Osteocyte (in vitro differentiated cells): ENCODE data around the gene CEP170B. TPM values are rescaled to one million over a fixed set of nuclear protein-coding genes. Genes with fewer than 3 reads are reported as not detected.
"Not testable (repeated sequence)": the region's sequence is repeated elsewhere in the genome, so short reads cannot be mapped to it uniquely, and the experiment has no call there.

Source experiments
- DNase-seq: peaks from one replicate; pipeline ENCODE4 v3.0.0; 2021; ENCODE audit warnings: mixed read lengths; ENCODE audit not compliant: unreplicated experiment; ENCODE audit errors: extremely low spot score
- H3K27ac Mint-ChIP-seq: one replicate; pipeline ENCODE4 v1.8.0; 2021; ENCODE audit warnings: mild to moderate bottlenecking, mixed read lengths; ENCODE audit not compliant: unreplicated experiment
- H3K27me3 Mint-ChIP-seq: one replicate; pipeline ENCODE4 v1.8.0; 2021; ENCODE audit warnings: mixed read lengths; ENCODE audit not compliant: unreplicated experiment
- H3K36me3 Mint-ChIP-seq: one replicate; pipeline ENCODE4 v1.8.0; 2021; ENCODE audit warnings: mixed read lengths; ENCODE audit not compliant: unreplicated experiment
- H3K4me1 Mint-ChIP-seq: one replicate; pipeline ENCODE4 v1.8.0; 2021; ENCODE audit warnings: mixed read lengths; ENCODE audit not compliant: unreplicated experiment
- H3K4me3 Mint-ChIP-seq: one replicate; pipeline ENCODE4 v1.8.0; 2021; ENCODE audit warnings: mild to moderate bottlenecking, moderate library complexity, mixed read lengths; ENCODE audit not compliant: unreplicated experiment
- H3K9me3 Mint-ChIP-seq: one replicate; pipeline ENCODE4 v1.8.0; 2021; ENCODE audit warnings: mixed read lengths; ENCODE audit not compliant: unreplicated experiment
- CTCF ChIP-seq: fragments of 200-600 bp; sonication (generic); IDR thresholded peaks from 2 replicates; pipeline ENCODE4 v1.5.0; 2021; ENCODE audit warnings: antibody characterized with exemption, mild to moderate bottlenecking, moderate library complexity
- total RNA-seq: library from RNA; stranded (reverse); gene quantifications from 2 replicates; pipeline ENCODE4 v1.2.1, GENCODE V29; 2021

Gene CEP170B
- total RNA-seq, 1 donor from 2014 or later = 26.4 TPM

GRCh38 chr14:104900639-104901512, 35.8 kb downstream of the CEP170B start:
- no peak for TF ChIP-seq CTCF
- Mint-ChIP-seq H3K4me1 (peaks cover 5% of the 10 kb centered on the region), H3K27me3 (peaks cover 37% of the 10 kb centered on the region), H3K36me3 (no peaks in the 10 kb centered on the region), H3K9me3 (peaks cover 5% of the 10 kb centered on the region), H3K4me3 (no peak overlapping the region), H3K27ac (no peak overlapping the region)
- no peak for DNase-seq

DNA sequence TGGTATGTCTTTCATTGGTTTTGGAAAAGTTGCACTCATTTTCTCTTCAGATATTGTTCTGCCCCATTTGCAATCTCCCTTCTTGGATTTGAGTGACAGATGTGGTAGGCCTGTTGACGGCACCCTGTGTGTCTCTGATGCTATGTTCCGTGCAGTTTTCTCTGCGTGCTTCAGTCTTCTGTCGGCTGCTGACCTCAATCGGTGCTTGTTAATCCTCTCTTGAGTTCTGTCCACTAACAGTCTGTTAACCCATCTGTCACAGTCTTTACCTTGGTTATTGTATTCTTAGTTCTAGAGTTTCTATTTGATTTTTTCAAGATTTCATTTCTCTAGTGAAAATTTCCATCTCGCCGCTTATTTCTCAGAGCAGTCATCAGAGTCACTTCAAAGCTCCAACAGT, 38.9 kb downstream of the CEP170B start:
- no peaks in the 10 kb centered on the region for H3K36me3 Mint-ChIP-seq
- peaks cover 50% of the 10 kb centered on the region for H3K27me3 Mint-ChIP-seq
- peaks cover 12% of the 10 kb centered on the region for H3K9me3 Mint-ChIP-seq
- no peaks in the 10 kb centered on the region for H3K4me1 Mint-ChIP-seq
- no peak for DNase-seq
- no peak overlapping the region for H3K27ac Mint-ChIP-seq
- no peak for TF ChIP-seq CTCF
- H3K4me3 Mint-ChIP-seq = no peak overlapping the region

GRCh38 chr14:104904650-104905578, 39.8 kb downstream of the CEP170B start:
- not testable (repeated sequence) for H3K4me1 Mint-ChIP-seq, H3K27ac Mint-ChIP-seq, H3K36me3 Mint-ChIP-seq, H3K4me3 Mint-ChIP-seq, DNase-seq
- Mint-ChIP-seq H3K9me3 (peaks cover 12% of the 10 kb centered on the region), H3K27me3 (peaks cover 51% of the 10 kb centered on the region)

DNA sequence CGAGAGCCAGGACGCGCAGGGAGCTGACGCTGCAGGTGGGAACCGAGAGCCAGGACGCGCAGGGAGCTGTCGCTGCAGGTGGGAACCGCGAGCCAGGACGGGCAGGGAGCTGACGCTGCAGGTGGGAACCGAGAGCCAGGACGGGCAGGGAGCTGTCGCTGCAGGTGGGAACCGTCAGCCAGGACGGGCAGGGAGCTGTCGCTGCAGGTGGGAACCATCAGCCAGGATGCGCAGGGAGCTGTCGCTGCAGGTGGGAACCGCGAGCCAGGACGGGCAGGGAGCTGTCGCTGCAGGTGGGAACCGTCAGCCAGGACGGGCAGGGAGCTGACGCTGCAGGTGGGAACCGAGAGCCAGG, 40.5 kb downstream of the CEP170B start:
- not testable (repeated sequence) for H3K4me1 Mint-ChIP-seq, H3K27ac Mint-ChIP-seq, DNase-seq, H3K4me3 Mint-ChIP-seq, H3K36me3 Mint-ChIP-seq
- Mint-ChIP-seq H3K9me3 (peaks cover 12% of the 10 kb centered on the region), H3K27me3 (peaks cover 47% of the 10 kb centered on the region)

GRCh38 chr14:104908303-104908702, 43.2 kb downstream of the CEP170B start:
- TF ChIP-seq CTCF = no peak
- Mint-ChIP-seq H3K36me3 (no peaks in the 10 kb centered on the region), H3K4me1 (no peaks in the 10 kb centered on the region), H3K27me3 (peaks cover 41% of the 10 kb centered on the region), H3K9me3 (peaks cover 22% of the 10 kb centered on the region), H3K27ac (no peak overlapping the region), H3K4me3 (no peak overlapping the region)
- no peak for DNase-seq

DNA sequence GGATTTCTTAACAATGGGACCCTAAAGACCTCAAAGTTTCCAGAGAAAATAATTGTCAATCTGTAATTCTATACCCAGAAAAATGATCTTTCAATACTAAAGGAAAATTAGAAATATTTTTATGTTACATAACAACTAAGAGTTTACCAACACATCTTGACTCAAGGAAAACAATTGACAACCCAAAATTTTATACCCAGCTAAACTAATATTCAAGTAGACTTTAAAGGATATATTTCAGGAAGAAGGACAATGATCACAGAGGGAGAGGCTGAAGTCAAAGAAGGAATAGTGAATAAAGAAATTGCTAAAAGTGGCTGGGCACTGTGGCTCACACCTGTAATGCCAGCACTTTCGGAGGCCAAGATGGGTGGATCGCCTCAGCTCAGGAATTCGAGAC, 47.0 kb downstream of the CEP170B start:
- Mint-ChIP-seq H3K27me3 (peaks cover 61% of the 10 kb centered on the region), H3K9me3 (peaks cover 15% of the 10 kb centered on the region), H3K4me3 (no peak overlapping the region), H3K4me1 (no peaks in the 10 kb centered on the region), H3K27ac (no peak overlapping the region), H3K36me3 (no peaks in the 10 kb centered on the region)
- no peak for DNase-seq
- no peak for TF ChIP-seq CTCF
